GM19099 (cell line): Measurements from ENCODE around the gene LIFR.

Experiments
- POLR2A ChIP-seq: IDR thresholded peaks from 3 replicates; pipeline ENCODE4 v1.6.1; 2011; ENCODE audit warnings: low read depth; ENCODE audit not compliant: insufficient read length; ENCODE audit errors: extremely low read depth

The LIFR gene

DNA sequence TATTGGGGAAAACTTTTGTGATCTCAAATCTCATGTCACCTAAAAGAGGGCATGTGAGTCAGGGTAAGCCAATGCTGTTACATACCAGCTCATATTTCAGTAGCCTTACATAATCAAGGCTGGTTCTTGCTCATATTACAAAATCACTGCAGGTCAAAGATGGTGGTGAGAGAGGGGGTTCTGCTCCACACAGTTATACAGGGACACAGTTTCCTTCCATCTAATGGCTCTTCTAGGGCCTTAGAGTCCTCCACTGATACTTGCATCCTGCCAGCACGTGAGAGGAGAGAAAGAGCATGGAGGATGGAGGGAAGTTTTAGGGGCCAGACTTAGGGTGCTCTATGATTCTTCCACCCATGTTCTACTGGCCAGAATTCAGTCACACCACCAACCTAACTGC, 130.0 kb downstream of the LIFR start:
- TF ChIP-seq POLR2A, result no peak
